ENCODE results near the gene RALGAPB.

RALGAPB gene

GRCh38 chr20:38550274-38550673 is 77.6 kb downstream of the RALGAPB start:
- no peak for DNase-seq

GRCh38 chr20:38551056-38551626 is 78.5 kb downstream of the RALGAPB start:
- no peak for DNase-seq

- no peak for DNase-seq
Measured at GRCh38 chr20:38554986-38555385, 82.3 kb downstream of the RALGAPB start.

GRCh38 chr20:38555395-38555794 is 82.8 kb downstream of the RALGAPB start:
- no peak for DNase-seq

- no peak for DNase-seq
Measured at GRCh38 chr20:38557174-38557573, 84.5 kb downstream of the RALGAPB start.

- no peak for DNase-seq
Measured at GRCh38 chr20:38558596-38559360, 86.1 kb downstream of the RALGAPB start.

GRCh38 chr20:38559764-38560163 is 87.1 kb downstream of the RALGAPB start:
- DNase-seq: no peak

GRCh38 chr20:38563802-38564431 is 91.3 kb downstream of the RALGAPB start:
- no peak for DNase-seq

GRCh38 chr20:38564680-38565079 is 92.0 kb downstream of the RALGAPB start:
- DNase-seq: no peak

- DNase-seq: no peak
Measured at GRCh38 chr20:38566036-38566598, 93.5 kb downstream of the RALGAPB start.

- peak; percentile 71 to 77 for DNase-seq
Measured at GRCh38 chr20:38569747-38570525, 97.3 kb downstream of the RALGAPB start.

GRCh38 chr20:38573413-38573812 is 100.8 kb downstream of the RALGAPB start:
- DNase-seq: peak; percentile 30 to 33

GRCh38 chr20:38579219-38579910 is 106.7 kb downstream of the RALGAPB start:
- DNase-seq: no peak

- DNase-seq: no peak
Measured at GRCh38 chr20:38579921-38580320, 107.3 kb downstream of the RALGAPB start.

- no peak for DNase-seq
Measured at GRCh38 chr20:38581013-38581412, 108.4 kb downstream of the RALGAPB start, which contains the start of gene ADIG. TSS of gene ADIG (plus strand) at chr20:38581197. CDS start at chr20:38581251, 54 bp downstream.

GRCh38 chr20:38581830-38582358 is 109.3 kb downstream of the RALGAPB start:
- DNase-seq: peak in 1 of 2 donors; percentile 4

GRCh38 chr20:38583306-38583705 is 110.7 kb downstream of the RALGAPB start:
- no peak for DNase-seq

GRCh38 chr20:38584099-38584763 is 111.6 kb downstream of the RALGAPB start:
- no peak for DNase-seq

GRCh38 chr20:38585404-38586180 is 112.9 kb downstream of the RALGAPB start:
- DNase-seq: no peak

GRCh38 chr20:38586181-38586525 is 113.5 kb downstream of the RALGAPB start:
- no peak for DNase-seq
